Left ventricle myocardium superior (tissue), 1 donor: ENCODE data around the gene SMG7. TPM values are rescaled to one million over a fixed set of nuclear protein-coding genes. Genes with fewer than 3 reads are reported as not detected.

Experiments
- ATAC-seq: fragments of 200-7000 bp; cut with Tn5 transposase; one replicate; pipeline ENCODE4 v1.9.1; 2020; ENCODE audit warnings: mild to moderate bottlenecking, moderate library complexity
- DNase-seq: peaks from one replicate; pipeline ENCODE4 v3.0.0-alpha.2; 2020
- intact Hi-C: fragments of 100-400 bp; cut with micrococcal nuclease; formaldehyde crosslinking; loops from one replicate; pipeline ENCODE4 v1.11.0; 2022
- total RNA-seq: library from RNA; stranded (reverse); fragmentation: NEBNext Ultra II Directional; extraction: Animal tissue kit (Norgen Biotek cat#: 25700); gene quantifications from one replicate; pipeline ENCODE4 v1.2.1, GENCODE V29; 2021
- donor health status: DM: no; HTN: yes; CAD: no; lungs with severe emphysema.

The SMG7 gene
- total RNA-seq, 1 donor from 2014 or later: 49.4 TPM

DNA sequence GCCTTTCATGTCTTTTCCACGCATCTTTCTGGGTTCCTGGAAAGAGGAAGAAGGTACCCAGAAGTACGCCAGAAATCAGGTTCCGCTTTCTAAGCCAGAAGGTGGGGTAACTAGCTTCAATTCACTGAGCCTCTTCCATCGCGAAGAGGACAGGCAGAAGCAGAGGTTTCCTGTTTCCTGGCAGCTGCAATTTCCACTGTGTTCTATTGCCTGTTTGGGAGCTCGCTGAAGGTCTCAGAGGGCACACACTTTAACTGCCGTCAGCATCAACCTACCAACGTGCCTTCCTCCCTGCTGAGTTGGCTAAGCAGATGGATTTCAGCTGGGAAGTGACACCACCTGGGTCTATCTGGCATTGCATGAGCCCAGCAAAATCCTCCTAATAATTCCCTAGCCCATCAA is 108.0 kb downstream of the SMG7 start:
- ATAC-seq: peak; percentile 64
- no peak for DNase-seq
- intact Hi-C loops: no loop called here

DNA sequence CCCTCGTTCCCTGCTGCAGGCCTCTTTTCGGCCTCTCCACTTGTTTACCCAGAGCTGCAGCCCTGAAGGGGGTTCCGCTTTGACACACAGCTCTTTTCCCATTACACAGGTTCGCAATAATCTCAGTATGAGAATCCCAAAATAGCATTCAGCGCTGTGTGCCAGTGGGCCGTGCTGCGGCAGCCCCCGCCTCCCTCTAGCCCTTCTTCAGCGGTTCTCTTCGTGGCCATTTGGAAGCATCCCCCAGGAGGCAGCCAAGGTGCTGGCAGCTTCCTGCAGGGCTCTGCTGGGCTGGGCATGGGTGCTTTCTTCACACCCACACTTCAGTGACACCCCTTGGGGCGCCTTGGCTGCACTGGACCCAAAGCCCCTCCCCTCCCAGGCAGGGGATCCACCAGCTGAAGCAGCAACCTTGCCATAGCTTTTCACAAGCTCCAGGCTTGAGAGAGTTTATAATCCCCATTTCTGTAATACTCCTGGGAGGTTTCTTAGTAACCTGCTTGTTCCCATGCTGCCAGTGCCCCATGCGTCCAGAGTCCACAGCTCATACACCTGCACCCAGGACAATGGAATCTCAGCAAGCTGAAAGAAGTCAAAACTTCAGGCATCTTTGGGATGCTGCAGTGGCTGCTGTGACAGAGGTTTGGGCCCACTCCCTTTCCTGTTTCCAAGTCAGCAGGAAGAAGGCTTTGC is 109.9 kb downstream of the SMG7 start:
- ATAC-seq (peak; percentile 48), DNase-seq (no peak)
- intact Hi-C loops: no loop called here

DNA sequence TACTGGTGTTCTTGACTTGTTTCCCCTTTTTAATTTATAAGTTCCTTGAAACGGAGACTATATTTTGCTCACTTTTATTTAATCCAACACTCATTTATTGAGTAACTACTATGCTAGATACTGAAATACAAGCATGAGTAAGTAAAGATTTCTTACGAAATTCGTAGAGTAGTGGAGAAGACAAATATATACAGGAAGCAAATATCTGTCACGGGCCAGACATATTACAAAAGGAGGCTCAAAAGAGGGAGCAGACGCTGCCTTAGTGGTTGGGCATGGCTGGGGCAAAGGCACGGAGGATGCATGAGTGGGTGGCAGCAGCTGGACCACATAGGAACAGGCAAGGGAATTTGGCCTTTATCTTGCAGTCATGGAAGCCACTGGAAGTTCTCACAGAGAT is 111.2 kb downstream of the SMG7 start:
- peak; percentile 17 for ATAC-seq
- no peak for DNase-seq
- intact Hi-C loops: no loop called here

DNA sequence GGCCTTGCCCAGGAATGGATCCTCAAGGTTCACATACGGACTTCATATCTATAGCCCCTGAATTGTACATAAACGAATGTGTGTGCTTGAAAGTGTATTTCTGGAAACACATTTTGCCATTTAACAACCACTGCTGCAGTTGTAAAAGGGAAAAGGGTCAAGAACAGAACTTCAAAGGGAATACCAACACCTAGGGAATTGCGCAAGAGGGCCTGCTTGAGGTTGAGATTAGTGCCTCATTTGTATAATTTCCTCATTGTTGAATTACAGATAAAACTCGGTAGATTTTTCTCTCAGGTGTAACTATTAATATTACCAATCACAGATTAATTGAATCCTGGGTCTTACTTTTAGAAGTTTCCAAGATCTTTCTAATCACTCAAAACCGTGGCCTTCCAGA is 111.8 kb downstream of the SMG7 start:
- no peak for DNase-seq

DNA sequence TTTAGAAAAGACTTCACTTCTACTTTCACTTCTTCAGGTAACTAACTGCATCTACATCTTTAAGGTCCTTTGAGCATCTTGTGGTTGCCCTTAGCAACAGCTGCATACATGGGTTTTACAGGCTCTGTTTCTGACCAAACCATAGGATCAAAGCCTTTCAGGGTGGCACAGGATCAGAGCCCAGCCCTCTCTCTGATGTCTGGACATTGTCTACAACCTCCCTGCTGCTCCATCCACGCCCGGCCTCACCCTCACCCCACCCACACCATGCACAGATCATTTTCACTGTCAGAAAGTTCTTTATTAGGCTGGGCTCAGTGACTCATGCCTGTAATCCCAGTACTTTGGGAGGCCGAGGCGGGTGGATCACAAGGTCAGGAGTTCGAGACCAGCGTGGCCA is 112.7 kb downstream of the SMG7 start:
- intact Hi-C loops: no loop called here
- DNase-seq (no peak), ATAC-seq (no peak)

More for the DNA sequence above, 111.8 kb downstream of the SMG7 start:
- intact Hi-C loops: no loop called here
- no peak for ATAC-seq

DNA sequence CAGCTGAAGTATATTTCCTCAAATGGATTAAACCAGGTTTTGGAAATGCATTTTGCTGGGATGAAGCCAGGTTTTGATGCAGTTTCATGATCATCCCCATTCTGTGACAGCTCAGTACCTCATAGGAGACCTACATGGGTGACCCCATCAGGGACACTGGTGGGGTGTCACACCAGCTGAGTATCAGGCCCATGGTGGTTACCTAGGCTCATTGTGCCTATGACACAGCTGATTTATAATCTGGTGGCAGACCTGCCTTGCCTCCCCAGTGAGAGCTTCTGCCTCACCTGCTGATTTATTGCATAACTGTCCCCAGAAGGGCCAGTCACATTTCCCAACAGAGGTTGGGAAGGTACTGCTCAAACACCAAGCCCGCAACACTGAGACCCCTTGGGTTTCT is 114.2 kb downstream of the SMG7 start:
- no peak for ATAC-seq
- intact Hi-C loops: no loop called here
- DNase-seq: no peak

DNA sequence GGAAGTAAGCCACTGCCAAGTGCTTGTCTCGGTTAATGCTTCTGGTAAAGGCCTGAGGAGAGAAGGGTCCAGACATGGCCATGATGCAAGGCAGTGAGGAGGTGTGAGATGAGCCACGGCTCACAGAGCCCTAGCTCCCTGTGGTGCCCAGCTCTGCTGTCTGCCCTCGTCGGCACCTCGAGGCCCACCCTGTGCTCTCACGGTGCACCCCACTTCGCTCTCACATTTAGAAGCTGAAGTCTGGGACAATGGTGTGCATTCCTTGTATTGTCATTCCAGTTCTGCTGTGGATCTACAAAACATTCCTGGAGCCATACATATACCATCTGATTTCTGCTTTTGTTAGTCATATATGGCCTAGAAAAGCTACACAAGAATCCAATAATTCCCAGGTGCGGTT is 114.6 kb downstream of the SMG7 start:
- no peak for DNase-seq
- ATAC-seq: no peak
- intact Hi-C loops: no loop called here

DNA sequence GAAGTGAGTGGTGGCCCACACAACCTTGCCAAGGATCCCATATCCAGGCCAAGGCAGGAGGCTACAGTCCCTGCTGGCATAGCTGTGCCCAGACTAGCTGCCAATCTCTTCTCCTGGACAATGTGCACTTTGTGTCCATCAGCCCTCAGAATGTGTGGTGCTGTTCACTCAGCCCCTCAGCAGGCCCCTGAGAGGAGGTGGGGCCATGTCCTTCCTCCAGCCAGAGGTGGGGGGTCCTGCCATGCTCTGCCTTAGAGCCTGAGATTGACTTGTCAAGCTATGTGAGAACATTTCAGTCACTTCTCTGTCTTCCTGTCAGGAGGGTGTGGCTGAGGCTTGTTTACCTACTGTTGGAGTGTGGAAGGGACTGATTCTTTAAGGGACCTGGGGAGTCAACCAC is 116.5 kb downstream of the SMG7 start:
- intact Hi-C loops: no loop called here
- ATAC-seq (no peak), DNase-seq (no peak)

DNA sequence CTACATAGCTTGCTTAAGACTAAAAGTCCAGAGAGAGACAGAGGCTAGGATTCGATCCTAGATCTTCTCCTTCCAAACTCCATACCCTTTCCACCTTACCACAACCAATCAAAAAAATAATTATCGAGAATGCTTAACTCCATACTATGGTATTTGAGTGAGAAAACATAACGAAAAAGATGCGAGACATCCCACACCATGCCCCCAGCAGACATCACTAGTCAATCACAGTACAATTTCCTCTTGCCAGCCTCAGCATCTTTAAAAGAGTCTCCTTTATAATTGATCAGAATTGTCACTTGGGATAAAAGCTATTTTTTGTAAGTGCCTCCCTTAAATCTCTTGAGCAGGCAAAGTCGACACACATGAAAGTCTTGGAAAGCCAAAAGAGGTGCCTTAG is 117.1 kb downstream of the SMG7 start:
- no peak for ATAC-seq
- intact Hi-C loops: no loop called here
- DNase-seq: no peak

DNA sequence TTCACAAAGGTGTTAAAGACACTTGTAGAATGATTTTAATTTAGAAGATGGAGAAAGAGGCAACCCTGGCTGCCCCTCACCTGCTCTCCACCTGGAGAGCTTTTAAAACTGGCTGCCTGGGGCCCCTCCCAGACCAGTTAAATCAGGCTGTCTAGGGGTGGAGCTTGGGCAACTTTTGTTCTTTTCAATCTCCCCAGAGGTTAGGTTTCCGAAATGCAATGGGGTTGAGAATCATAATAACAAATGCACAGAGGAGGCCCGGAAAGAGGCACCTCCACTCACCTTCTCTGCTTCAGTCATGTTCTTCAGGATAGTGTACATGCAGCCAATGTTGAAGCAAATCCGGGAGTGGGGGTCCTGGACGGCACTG is 117.6 kb downstream of the SMG7 start:
- ATAC-seq: no peak
- intact Hi-C loops: no loop called here
- no peak for DNase-seq

DNA sequence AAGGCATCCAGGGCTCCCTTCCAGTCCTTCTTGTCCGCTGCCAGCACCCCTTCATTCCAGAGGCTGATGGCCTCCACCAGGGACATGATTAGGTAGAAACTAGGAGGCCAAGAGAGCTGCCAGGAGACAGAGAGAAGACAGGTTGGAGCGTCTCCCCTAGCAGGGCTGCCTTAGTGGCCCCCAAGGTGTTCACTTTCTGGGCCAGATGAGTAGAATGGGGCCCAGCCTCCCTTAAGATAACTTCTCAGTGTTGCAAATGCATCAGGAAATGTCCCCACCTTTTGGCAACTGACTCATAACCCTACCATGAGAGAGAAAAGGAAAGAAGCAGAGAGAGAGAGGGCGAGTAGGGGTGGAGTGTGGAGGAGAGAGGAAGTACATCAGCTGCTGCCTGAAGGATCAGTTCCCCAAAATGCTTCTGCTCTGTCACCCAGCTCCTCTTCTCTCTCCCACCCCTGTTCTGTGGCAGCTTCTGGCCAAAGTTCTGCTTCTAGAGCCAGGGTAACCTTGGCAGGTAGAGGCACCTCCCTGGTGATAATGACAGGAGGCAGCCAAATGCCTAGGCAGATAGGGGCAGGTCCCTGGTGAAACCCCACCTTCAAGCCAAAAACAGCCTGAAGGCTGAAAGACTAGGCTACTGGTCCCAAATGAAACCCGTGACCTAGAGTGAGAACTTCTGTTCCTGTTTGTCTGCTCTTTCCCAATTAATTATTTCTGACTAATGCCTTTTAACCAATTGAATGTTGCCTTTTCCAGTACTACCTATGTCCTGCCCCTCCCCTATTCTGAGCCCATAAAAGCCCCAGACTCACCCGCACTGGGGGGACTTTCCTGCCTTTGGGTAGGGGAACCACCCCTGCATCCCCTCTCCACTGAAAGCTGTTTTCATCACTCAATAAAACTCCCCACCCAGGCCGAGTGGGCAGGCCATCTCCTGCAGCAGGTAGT is 118.2 kb downstream of the SMG7 start, which contains the start of gene NCF2:
TSS of gene NCF2 (minus strand) at position 216 of the 948 bp plus-strand sequence. CDS start at position 86, 130 bp downstream.
- ATAC-seq (peak; percentile 85), DNase-seq (no peak)
- intact Hi-C loops: no loop called here

DNA sequence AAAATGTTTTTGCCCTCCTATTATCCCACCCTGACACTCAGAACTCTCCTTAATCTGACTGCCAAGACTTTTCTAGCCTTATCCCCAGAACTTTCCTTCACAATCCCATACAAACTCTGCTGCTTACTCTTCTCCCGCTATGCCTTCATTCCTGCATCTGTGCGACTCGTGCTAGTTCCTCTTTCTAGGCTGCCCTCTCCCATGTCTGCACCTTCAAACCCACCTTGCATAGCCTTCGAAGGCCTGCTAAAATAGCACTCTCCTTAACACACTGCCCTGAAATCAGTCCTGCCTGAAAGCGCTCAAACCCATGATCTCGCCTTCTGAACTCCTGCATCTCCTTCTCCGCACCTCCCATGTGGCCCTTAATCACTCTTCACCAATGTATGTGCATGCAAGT is 120.4 kb downstream of the SMG7 start:
- no peak for ATAC-seq
- intact Hi-C loops: no loop called here
- DNase-seq: no peak

DNA sequence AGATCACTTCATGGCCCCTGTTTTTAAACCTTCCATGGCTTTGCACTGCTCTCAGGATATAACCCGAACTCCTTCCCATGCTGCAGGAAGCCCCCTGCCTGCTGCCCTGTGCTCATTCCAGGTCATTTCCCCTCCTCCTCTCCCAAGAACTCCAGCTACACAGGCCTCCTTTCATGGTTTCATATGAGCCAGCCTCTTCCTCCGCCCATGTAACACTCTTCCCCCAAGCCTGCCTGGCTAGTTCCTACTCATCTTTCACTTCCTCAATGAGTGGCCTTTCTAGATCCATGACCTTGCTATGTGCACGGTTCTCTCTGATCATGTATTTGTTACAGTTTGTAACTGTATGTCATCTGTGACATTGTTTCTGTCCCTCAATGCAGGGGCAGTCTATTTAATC is 121.1 kb downstream of the SMG7 start:
- ATAC-seq: peak; percentile 56
- no peak for DNase-seq
- intact Hi-C loops: no loop called here

DNA sequence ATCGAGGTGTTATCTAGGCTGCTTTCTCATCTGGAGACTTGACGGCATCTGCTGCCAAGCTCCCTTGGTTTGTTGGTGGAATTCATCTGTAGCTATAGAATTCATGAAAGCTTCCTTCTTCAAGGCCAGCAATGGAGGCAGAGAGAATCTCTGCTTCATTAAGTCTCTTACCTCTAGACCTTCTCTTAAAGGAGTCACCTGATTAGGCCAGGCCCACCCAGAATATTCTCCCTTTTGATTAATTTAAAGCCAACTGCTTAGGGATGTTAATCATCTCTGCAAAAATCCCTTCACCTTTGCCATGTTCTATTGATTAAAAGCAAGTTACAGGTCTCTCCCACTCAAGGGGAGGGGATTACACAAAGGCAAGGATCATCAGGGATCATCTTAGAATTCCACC is 123.2 kb downstream of the SMG7 start:
- no peak for ATAC-seq
- no peak for DNase-seq
- intact Hi-C loops: no loop called here

DNA sequence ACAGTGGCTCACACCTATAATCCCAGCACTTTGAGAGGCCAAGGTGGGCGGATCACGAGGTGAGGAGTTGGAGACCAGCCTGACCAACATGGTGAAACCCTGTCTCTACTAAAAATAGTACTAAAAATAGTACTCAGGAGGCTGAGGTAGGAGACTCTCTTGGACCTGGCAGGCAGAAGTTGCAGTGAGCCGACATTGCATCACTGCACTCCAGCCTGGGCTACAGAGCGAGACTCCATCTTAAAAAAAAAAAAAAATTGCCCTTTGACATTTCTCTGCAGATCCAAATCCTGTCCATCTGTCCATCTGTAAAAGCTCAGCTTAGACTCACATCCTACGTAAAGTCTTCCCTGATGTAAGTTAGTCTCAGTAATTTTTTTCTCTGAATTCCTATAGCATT is 124.2 kb downstream of the SMG7 start:
- intact Hi-C loops: no loop called here
- ATAC-seq: no peak

DNA sequence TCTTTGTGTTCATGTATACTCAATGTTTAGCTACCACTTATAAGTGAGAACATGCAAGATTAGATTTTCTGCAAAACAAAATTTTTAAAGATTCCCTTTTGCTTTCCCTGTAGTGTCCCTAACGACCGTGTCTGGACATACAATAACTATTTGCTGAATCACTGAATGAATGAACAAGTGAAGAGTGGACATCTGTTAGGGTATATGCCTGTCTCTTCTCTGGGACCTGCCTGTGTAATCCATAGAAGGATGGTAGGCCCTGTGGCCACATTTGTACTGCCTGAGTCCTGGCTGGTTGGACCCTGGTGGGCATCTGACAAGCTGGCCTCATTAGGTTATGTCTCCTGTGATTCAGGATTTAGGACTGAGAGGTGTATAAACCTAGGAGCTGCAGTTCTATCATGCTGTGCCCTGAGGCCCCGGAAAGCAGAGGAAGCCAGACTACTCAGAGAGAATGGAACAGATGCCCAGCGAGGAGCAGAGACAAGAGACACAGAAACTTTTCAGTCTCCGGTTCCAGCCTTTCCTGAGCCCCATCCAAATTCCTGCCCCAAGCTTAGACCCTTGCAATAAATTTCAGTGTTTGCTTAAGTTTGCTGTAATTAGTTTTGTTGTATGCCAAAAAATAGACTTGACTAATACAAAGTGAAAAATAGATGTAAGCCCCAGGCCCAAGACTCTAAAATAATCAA is 125.5 kb downstream of the SMG7 start:
- intact Hi-C loops: no loop called here
- DNase-seq: no peak
- no peak for ATAC-seq

More for the DNA sequence above, 124.2 kb downstream of the SMG7 start:
- no peak for DNase-seq

DNA sequence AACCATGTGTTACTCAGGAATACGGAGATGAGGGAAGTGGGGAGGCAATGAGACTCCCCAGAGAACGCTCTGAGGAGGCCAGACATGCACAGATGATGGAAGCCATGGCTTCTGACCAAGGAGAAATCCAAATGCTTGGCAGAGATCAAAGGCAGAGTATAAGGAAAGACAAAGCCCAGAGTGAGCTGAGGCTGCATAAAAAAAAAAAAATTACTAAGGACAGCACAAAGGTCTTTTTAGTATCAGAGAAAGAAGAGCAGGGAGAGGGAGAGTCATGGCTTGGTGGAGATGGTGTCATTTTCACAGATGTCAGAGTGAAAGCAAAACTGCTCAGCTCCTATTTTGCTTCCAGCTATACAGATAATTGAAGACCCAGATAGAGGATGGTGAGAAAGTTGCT is 126.1 kb downstream of the SMG7 start:
- ATAC-seq (peak; percentile 23), DNase-seq (no peak)
- intact Hi-C loops: no loop called here

DNA sequence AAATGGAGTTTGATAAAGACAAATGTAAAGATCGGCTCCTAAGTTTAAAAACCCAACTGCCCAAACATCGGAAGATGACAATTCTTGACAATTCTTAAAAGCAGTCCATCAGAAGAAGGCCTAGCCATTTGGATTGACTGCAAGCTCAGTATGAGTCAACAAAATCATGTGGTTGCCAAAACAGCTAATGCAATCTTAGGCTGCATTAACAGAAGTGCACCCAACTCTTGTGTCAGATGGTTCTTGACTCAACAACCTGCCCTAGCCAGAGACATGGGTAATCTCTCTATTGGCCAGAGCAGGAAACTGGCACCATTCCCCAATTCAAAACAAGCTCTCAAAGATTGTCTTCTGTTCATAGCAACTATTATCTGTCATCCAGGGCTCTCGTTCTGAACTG is 127.8 kb downstream of the SMG7 start:
- peak; percentile 82 for ATAC-seq
- no peak for DNase-seq
- intact Hi-C loops: no loop called here

DNA sequence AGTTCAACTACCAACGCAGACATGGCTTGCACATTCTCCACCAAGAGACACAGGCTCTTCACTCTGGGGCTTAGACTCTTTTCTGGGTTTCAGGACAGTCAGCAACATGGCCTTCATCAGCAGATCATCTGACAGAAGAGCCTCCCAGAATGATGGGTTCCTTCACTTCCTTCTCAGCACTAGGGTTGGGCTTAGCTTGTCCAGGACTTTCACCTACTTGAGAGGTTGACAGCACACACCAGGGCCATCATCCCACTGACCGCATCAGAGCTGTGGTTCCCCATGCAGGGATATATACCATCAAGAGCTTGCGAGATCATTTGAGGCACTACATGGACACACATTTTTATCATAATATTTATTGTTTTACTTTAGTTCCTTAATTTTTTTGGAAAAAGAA is 128.3 kb downstream of the SMG7 start:
- intact Hi-C loops: no loop called here
- DNase-seq: no peak

DNA sequence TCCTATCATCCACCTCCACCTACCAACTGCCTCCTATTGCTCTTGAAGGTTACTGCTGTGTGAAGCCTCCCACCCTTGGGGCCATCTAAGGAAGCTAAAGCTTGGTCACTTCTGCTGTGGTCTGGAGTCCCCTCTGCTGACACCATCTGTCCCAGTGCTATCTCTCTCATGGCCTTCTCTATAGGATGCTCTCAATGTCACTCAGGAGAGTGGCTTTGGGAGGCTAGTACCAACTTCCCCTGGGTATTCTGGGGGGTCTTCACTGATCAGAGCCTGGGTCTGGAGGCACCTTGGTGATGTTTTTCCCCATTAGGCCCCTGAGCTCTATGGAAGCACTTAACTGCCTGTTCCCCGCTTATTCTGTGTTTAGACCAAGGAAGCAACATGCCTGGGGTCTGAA is 130.2 kb downstream of the SMG7 start:
- intact Hi-C loops: no loop called here
- DNase-seq: no peak
- no peak for ATAC-seq

More for the DNA sequence above, 128.3 kb downstream of the SMG7 start:
- ATAC-seq: no peak
